AG10803 (cell line): ENCODE results near the gene WDR74.
A peak's percentile ranks its signal among the peaks of the same experiment; 100 is the strongest.

Source experiments
- DNase-seq: peaks from one replicate; pipeline ENCODE4 v3.0.0; 2010; ENCODE audit warnings: low read depth
- H3K4me3 ChIP-seq: 2 replicates; pipeline ENCODE4 v1.5.1; 2011; ENCODE audit warnings: mild to moderate bottlenecking, low read length, control low read depth
- TF ChIP-seq, protein P1 (sequence below): conservative IDR thresholded peaks from 2 replicates; pipeline ENCODE4 v1.5.1; 2011; ENCODE audit warnings: mild to moderate bottlenecking, low read length, control low read depth, inconsistent platforms

The WDR74 gene

DNA sequence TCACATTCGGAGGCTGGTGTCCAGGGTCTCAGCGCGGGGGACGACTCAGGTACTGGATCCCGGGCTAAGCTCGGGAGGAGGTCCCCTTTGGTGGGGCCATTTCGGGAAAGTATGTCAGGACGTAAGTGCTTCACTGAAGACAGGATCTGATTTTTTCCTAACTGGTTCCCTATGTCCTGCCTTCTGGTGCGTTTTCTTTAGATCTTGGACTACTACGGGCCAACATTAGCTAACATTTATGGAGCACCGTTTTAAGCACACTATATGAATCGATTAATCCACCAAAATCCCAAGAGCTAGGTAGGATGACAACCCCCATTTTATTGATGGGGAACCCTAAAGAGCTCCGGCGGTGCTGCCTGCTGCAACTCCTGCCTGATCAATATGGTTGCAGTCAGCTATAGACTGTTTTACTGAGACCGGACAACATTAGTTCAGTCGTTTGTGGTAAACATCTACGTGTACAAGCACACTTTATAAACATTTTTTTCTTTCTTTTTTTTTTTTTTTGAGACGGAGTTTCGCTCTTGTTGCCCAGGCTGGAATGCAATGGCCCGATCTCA lies 17.0 kb upstream of the WDR74 start:
- H3K4me3 ChIP-seq = peak overlapping the region; percentile 93
- TF ChIP-seq, protein P1, sequence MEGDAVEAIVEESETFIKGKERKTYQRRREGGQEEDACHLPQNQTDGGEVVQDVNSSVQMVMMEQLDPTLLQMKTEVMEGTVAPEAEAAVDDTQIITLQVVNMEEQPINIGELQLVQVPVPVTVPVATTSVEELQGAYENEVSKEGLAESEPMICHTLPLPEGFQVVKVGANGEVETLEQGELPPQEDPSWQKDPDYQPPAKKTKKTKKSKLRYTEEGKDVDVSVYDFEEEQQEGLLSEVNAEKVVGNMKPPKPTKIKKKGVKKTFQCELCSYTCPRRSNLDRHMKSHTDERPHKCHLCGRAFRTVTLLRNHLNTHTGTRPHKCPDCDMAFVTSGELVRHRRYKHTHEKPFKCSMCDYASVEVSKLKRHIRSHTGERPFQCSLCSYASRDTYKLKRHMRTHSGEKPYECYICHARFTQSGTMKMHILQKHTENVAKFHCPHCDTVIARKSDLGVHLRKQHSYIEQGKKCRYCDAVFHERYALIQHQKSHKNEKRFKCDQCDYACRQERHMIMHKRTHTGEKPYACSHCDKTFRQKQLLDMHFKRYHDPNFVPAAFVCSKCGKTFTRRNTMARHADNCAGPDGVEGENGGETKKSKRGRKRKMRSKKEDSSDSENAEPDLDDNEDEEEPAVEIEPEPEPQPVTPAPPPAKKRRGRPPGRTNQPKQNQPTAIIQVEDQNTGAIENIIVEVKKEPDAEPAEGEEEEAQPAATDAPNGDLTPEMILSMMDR = no peak
- DNase-seq = no peak

DNA sequence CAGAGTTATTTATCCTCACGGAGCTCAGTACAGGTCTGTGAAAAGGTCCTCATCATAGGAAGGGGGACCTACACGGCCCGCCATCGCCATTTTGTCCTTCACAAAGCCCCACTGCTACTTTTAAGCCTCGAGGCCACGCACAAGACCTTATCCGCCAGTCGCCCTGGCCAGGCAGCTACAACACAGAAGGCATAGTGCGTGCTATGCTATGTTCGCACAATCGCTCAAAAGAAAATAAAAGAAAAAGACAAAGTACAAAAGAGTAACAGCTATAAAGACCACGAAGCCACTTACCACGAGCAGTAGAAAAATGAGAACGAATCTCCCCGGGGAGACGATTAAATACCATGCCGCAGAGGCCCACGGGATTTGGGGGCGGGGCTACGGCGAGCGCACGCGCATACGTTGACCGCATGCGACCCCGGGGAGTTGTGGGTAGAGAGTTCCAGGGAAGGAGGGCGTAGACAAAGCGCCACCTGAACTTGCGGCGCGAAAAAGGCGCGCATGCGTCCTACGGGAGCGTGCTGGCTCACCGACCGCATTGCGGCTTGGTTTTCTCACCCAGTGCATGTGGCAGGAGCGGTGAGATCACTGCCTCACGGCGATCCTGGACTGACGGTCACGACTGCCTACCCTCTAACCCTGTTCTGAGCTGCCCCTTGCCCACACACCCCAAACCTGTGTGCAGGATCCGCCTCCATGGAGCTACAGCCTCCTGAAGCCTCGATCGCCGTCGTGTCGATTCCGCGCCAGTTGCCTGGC lies 16.4 kb upstream of the WDR74 start:
- DNase-seq = peak; percentile 96
- H3K4me3 ChIP-seq = peak overlapping the region; percentile 93
- TF ChIP-seq, protein P1 = no peak

DNA sequence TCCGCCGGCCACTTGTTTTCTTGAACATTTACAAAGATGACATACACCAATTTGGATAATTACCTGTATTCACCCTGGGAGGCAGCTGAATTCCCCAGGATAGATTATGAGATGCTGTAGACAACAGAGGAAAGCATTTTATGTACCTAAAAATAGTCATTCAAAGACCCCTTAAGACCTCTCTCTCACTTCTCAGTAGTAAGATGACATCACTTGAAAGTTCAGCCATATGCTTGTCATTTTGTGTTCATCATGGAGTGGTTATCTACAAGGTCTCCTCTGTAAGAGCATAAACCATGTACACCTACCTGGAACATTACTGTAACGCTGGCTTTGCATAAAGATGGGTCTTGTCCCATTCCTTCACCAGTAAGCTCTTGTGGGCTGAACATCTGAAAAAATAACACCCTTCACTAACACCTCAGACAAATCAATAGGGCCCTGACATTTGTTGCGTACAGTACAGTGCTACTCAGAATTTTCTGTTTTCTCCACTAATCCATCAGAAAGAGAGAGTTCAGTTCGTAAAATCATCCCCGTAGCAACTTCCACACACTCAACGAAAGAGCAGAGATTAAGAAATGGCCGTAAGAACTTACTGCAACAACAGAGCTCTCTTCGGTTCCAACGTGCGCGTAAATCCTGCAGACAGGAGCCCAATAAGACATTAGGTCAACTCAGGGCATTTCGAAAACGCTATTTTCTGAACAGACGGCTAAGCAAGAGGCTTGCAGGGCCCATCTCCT lies 15.6 kb upstream of the WDR74 start:
- peak overlapping the region; percentile 93 for H3K4me3 ChIP-seq
- no peak for DNase-seq
- TF ChIP-seq, protein P1 = no peak

DNA sequence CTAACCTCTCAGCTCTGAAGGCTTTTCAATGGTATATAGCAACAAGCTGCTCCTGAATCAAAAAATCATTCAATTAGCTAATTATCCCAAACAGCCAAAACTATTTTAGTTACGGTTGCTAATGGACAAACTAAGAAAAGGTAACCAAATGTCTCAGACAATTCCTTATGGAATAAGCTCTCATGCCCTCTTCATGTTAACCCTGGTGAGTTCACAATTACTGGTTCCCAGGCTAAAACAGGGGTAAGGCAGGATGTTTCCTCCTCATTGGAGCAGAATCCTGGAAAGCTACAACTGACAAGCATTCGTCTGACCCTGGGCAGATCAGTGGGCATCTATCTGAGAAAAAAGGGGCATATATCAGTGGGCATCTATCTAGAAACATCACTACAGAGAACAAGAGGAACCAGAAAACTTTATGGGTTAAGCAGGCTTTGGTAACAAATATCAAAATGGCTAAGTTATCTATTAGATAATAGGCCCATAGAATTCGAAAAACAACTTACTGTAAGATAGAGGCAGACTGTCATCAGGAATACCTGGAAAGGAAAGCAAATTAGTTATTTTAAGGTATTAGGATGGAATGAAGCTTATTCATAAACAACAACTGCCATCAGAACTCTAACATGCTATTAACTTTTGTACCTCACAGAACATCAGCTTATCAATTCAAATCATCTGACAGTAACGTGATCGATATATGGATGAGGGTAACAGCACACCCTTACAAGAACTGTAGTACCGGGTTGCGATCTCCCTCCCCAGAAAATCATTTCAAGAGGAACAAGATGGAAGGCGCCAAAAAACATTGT lies 14.8 kb upstream of the WDR74 start:
- TF ChIP-seq, protein P1 = no peak
- DNase-seq = no peak
- peak overlapping the region; percentile 93 for H3K4me3 ChIP-seq

DNA sequence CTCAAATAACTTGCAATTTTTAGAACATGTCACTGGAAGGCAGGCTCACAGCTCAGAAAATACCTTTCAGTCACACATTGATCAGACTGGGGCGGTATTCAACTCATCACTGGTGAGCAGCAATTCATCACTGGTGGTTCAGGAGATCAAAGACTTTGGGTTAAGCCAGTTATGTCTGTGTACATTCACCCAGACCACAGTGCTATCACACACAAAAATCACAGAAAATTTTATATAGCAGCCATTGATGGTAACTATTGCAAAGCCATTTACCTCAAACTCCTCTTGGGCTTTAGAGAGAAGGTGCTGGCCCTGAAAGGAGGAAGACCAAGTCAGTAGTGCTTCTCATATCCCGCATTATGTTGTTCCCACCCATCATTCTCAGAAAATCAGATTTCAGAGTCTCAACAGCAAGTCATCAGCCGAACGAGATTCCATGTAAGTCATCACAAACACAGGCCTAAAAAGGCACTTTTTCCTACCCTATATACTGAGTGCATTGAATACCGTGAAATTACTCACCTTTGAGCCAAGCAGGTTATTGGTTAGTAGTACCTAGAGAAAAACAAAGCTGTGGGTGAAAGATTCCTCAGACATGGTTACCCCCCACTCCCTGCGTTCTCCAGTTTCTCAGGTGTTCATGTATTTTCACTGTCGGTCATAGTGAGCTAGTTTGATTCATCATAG lies 14.0 kb upstream of the WDR74 start:
- no peak for DNase-seq
- TF ChIP-seq, protein P1 = no peak
- peak overlapping the region; percentile 93 for H3K4me3 ChIP-seq

DNA sequence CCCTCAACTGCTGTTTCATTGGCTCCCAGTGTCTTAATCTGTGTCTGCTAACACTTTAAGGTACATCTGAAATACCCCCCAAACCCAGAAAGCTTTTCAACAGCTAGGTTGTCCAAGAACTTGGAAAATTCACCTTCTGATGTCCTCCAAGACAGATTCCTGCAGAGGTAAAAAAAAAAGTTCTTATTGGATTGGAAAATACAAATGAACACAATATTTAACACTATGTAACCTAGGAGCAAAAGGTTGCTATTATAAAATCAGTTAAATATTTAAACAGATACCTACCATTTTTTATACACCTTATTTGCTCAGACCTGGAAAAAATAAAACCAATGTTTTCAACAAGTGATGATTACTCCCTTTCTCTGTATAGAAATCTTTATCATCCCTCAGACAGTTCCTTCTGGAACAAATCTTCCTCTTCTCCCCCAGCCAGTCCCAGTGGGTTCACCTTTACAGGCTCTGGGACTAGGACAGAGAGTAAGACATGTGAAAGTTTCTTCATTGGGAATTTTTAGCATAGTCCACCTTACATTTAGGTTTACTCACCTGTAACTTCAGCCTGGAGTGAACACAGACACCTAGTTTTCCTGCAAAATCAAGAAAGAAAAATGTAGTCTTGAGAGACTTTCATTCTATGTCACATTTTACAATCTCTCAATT lies 13.3 kb upstream of the WDR74 start:
- TF ChIP-seq, protein P1 = no peak
- no peak overlapping the region for H3K4me3 ChIP-seq
- DNase-seq = no peak
